PC-3 (cell line): ENCODE data around the gene SMIM38. TPM values are rescaled to one million over a fixed set of nuclear protein-coding genes. Genes with fewer than 3 reads are reported as not detected.

ENCODE experiments used
- ATAC-seq: fragments of 200-7000 bp; cut with Tn5 transposase; 2 replicates; pipeline ENCODE4 v1.9.1; 2020; ENCODE audit warnings: mild to moderate bottlenecking, moderate library complexity
- BruUV-seq: library from RNA; stranded (reverse); fragments of 400-500 nt; replicated peaks from 2 replicates; lab custom pipeline; 2021; lab: Mats Ljungman, UMichigan
- CTCF ChIA-PET: fragments of 300-600 bp; sonication (Branson Sonifier 250); formaldehyde crosslinking; loops from one replicate; lab custom pipeline; 2022; ENCODE audit warnings: antibody characterized with exemption; lab: Charles Lee
- POLR2A ChIA-PET: fragments of 300-600 bp; sonication (Branson Sonifier 250); formaldehyde crosslinking; loops from one replicate; lab custom pipeline; 2022; ENCODE audit warnings: antibody characterized with exemption; ENCODE audit not compliant: unreplicated experiment; lab: Charles Lee
- DNase-seq: peaks from one replicate; pipeline ENCODE4 v3.0.0-alpha.2; 2015
- H2AFZ ChIP-seq: fragments of 300-600 bp; sonication (generic); 2 replicates; pipeline ENCODE4 v1.6.0; 2016; ENCODE audit warnings: antibody characterized with exemption, low read length
- H3F3A ChIP-seq: fragments of 300-600 bp; sonication (generic); one replicate; pipeline ENCODE4 v1.6.0; 2017; ENCODE audit warnings: antibody characterized with exemption, low read length, control low read depth, mild to moderate bottlenecking; ENCODE audit not compliant: unreplicated experiment
- H3K27ac ChIP-seq: fragments of 300-600 bp; sonication (generic); 2 replicates; pipeline ENCODE4 v1.5.1; 2016; ENCODE audit warnings: mild to moderate bottlenecking, low read length
- H3K27me3 ChIP-seq: fragments of 300-600 bp; sonication (generic); 2 replicates; pipeline ENCODE4 v1.6.1; 2016; ENCODE audit warnings: low read length, mixed read lengths
- H3K36me3 ChIP-seq: fragments of 300-600 bp; sonication (generic); 2 replicates; pipeline ENCODE4 v1.6.1; 2016; ENCODE audit warnings: low read depth, mixed run types, low read length, mixed read lengths
- H3K4me1 ChIP-seq: fragments of 300-600 bp; sonication (generic); 2 replicates; pipeline ENCODE4 v1.5.1; 2016; ENCODE audit warnings: low read length; ENCODE audit not compliant: insufficient read depth
- H3K4me2 ChIP-seq: fragments of 300-600 bp; sonication (generic); 2 replicates; pipeline ENCODE4 v1.6.0; 2016; ENCODE audit warnings: low read length
- H3K4me3 ChIP-seq: fragments of 300-600 bp; sonication (generic); 2 replicates; pipeline ENCODE4 v1.5.1; 2016; ENCODE audit warnings: mild to moderate bottlenecking, low read length, mixed read lengths
- H3K79me2 ChIP-seq: fragments of 300-600 bp; sonication (generic); 2 replicates; pipeline ENCODE4 v1.6.1; 2017; ENCODE audit warnings: low read length, mixed read lengths
- H3K9ac ChIP-seq: fragments of 300-600 bp; sonication (generic); 2 replicates; pipeline ENCODE4 v1.6.0; 2016; ENCODE audit warnings: mild to moderate bottlenecking, low read length
- H3K9me2 ChIP-seq: fragments of 300-600 bp; sonication (generic); replicated peaks from 2 replicates; pipeline ENCODE4 v1.6.1; 2016; ENCODE audit warnings: mixed run types, low read length, mixed read lengths
- H3K9me3 ChIP-seq: fragments of 300-600 bp; sonication (generic); 2 replicates; pipeline ENCODE4 v1.6.1; 2016; ENCODE audit warnings: low read length, mixed read lengths
- H4K20me1 ChIP-seq: fragments of 300-600 bp; sonication (generic); 2 replicates; pipeline ENCODE4 v1.6.1; 2016; ENCODE audit warnings: low read length, mixed read lengths
- EZH2 ChIP-seq: fragments of 300-600 bp; sonication (generic); IDR thresholded peaks from one replicate; pipeline ENCODE4 v1.6.1; 2017; ENCODE audit warnings: antibody characterized with exemption, mild to moderate bottlenecking, low read length; ENCODE audit not compliant: unreplicated experiment
- EZH2phosphoT487 ChIP-seq: fragments of 300-600 bp; sonication (generic); IDR thresholded peaks from 2 replicates; pipeline ENCODE4 v1.6.1; 2018; ENCODE audit warnings: mild to moderate bottlenecking, antibody characterized with exemption, low read length, borderline replicate concordance
- intact Hi-C: fragments of 100-400 bp; cut with micrococcal nuclease; formaldehyde crosslinking; loops from 2 replicates; pipeline ENCODE4 v1.9.0; 2023
- total RNA-seq: library from RNA; depleted of rRNA; stranded (reverse); fragments of >200 nt; gene quantifications from 2 replicates; pipeline ENCODE4 v1.2.3, GENCODE V29; 2014
- TF ChIP-seq, protein P1 (sequence below): fragments of 300-600 bp; sonication (generic); conservative IDR thresholded peaks from 2 replicates; pipeline ENCODE4 v1.5.1; 2017; ENCODE audit warnings: antibody characterized with exemption, low read depth, mild to moderate bottlenecking, low read length

The SMIM38 gene
- total RNA-seq, 1 experiment from 2014 or later = 0.04 TPM

DNA sequence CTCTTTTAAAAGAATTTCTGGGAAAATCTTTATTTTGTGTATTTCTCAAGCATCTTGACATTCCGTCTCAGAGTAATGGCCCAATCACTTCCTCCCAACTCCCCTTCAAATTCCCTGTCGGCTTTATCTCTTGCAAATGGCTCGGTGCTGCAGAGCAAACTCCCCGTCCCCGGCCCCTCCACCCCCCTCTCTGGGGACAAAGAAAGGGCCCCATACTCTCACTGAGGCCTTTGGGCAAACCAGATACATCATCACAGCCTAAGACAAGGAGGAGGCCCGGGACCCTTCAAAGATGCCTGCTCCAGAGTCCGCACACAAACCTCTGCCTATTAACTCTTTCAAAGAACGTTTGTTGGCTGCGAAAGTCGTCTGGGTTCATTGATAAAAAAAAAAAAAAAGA lies 3.9 kb upstream of the SMIM38 start:
- H3K4me2 ChIP-seq = no peak overlapping the region
- ChIA-PET POLR2A (interaction anchor here (0.7 kb wide), 1 partner anchor 82 kb away, joined by 12 read pairs; no protein-coding TSS in a partner anchor), CTCF (no interaction called here)
- no peaks in the 10 kb centered on the region for H3K36me3 ChIP-seq
- BruUV-seq = no TSS peak
- no peak overlapping the region for H3K27ac ChIP-seq
- H3K79me2 ChIP-seq = no peaks in the 10 kb centered on the region
- H2AFZ ChIP-seq = no peak overlapping the region
- H3K9ac ChIP-seq = no peak overlapping the region
- H3K27me3 ChIP-seq = no peaks in the 10 kb centered on the region
- no peaks in the 10 kb centered on the region for H3F3A ChIP-seq
- H3K9me2 ChIP-seq = no peaks in the 10 kb centered on the region
- ATAC-seq = no peak
- H3K4me3 ChIP-seq = no peak overlapping the region
- no peaks in the 10 kb centered on the region for H3K9me3 ChIP-seq
- no peak for DNase-seq
- intact Hi-C loops = no loop called here
- TF ChIP-seq EZH2 (no peak), EZH2phosphoT487 (no peak)
- TF ChIP-seq, protein P1, sequence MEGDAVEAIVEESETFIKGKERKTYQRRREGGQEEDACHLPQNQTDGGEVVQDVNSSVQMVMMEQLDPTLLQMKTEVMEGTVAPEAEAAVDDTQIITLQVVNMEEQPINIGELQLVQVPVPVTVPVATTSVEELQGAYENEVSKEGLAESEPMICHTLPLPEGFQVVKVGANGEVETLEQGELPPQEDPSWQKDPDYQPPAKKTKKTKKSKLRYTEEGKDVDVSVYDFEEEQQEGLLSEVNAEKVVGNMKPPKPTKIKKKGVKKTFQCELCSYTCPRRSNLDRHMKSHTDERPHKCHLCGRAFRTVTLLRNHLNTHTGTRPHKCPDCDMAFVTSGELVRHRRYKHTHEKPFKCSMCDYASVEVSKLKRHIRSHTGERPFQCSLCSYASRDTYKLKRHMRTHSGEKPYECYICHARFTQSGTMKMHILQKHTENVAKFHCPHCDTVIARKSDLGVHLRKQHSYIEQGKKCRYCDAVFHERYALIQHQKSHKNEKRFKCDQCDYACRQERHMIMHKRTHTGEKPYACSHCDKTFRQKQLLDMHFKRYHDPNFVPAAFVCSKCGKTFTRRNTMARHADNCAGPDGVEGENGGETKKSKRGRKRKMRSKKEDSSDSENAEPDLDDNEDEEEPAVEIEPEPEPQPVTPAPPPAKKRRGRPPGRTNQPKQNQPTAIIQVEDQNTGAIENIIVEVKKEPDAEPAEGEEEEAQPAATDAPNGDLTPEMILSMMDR = no peak
- H3K4me1 ChIP-seq = no peaks in the 10 kb centered on the region
- H4K20me1 ChIP-seq = no peaks in the 10 kb centered on the region

DNA sequence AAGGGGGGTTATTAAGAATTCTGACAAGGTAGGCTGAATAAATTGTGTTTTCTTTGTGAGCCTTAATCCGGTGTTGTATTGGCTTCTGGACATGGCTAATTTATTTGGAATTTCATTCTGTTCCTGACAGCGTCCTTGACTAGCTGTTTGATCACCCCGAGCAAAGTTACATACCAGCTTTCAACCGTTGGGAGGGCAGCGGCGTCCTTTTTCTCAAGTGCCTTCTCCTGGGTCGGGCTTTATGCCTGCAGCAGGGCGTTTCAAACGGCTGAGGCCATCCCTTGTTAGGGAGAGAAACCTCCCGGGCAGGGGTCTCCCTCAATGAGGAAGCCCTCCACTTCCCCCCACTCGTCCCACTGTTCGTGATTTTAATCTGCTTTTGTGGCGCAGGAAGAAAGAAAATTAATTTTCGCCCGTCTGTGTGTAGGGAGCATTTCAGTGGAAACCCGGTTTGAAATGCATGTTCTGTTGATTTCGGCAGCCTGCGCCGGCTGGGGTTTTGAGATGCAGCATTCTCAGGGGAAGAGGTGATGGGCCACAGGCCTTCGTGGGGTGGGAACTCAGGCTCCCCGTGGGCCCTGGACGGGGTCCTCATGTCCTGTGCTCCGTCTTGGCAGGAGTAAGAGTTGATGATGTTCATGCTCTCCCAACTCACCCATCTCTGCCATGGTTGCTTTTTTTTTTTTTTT lies 2.9 kb upstream of the SMIM38 start:
- TF ChIP-seq EZH2 = no peak
- no peak for TF ChIP-seq EZH2phosphoT487
- TF ChIP-seq, protein P1 = no peak
- Histone ChIP-seq H3K4me2 (no peak overlapping the region), H3K9ac (no peak overlapping the region), H3K4me3 (no peak overlapping the region), H3K9me3 (no peaks in the 10 kb centered on the region), H3K79me2 (no peaks in the 10 kb centered on the region), H4K20me1 (no peaks in the 10 kb centered on the region), H3F3A (no peaks in the 10 kb centered on the region), H2AFZ (no peak overlapping the region), H3K9me2 (no peaks in the 10 kb centered on the region), H3K36me3 (no peaks in the 10 kb centered on the region), H3K4me1 (no peaks in the 10 kb centered on the region), H3K27me3 (no peaks in the 10 kb centered on the region), H3K27ac (no peak overlapping the region)
- BruUV-seq = no TSS peak
- ChIA-PET CTCF (no interaction called here), POLR2A (interaction anchor here (0.7 kb wide), 1 partner anchor 83 kb away, joined by 12 read pairs; no protein-coding TSS in a partner anchor)
- intact Hi-C loops = no loop called here
- DNase-seq (no peak), ATAC-seq (no peak)

- no peaks in the 10 kb centered on the region for H3K79me2 ChIP-seq
- no peaks in the 10 kb centered on the region for H4K20me1 ChIP-seq
- no peak overlapping the region for H2AFZ ChIP-seq
- intact Hi-C loops = no loop called here
- DNase-seq (no peak), ATAC-seq (no peak)
- CTCF ChIA-PET = no interaction called here
- TF ChIP-seq EZH2 = no peak
- TF ChIP-seq, protein P1 = no peak
- no peak for TF ChIP-seq EZH2phosphoT487
- no peaks in the 10 kb centered on the region for H3K36me3 ChIP-seq
- no peak overlapping the region for H3K4me3 ChIP-seq
- H3K27ac ChIP-seq = no peak overlapping the region
- no TSS peak for BruUV-seq
- H3K9ac ChIP-seq = no peak overlapping the region
- no peaks in the 10 kb centered on the region for H3K4me1 ChIP-seq
- no peaks in the 10 kb centered on the region for H3K9me3 ChIP-seq
- H3K27me3 ChIP-seq = no peaks in the 10 kb centered on the region
- H3K9me2 ChIP-seq = no peaks in the 10 kb centered on the region
- no peak overlapping the region for H3K4me2 ChIP-seq
- no peaks in the 10 kb centered on the region for H3F3A ChIP-seq
- POLR2A ChIA-PET = no interaction called here
Observed at GRCh38 chr11:69153661-69154060, 2.1 kb upstream of the SMIM38 start.
